ENCODE results near the gene ERC1.

DNA sequence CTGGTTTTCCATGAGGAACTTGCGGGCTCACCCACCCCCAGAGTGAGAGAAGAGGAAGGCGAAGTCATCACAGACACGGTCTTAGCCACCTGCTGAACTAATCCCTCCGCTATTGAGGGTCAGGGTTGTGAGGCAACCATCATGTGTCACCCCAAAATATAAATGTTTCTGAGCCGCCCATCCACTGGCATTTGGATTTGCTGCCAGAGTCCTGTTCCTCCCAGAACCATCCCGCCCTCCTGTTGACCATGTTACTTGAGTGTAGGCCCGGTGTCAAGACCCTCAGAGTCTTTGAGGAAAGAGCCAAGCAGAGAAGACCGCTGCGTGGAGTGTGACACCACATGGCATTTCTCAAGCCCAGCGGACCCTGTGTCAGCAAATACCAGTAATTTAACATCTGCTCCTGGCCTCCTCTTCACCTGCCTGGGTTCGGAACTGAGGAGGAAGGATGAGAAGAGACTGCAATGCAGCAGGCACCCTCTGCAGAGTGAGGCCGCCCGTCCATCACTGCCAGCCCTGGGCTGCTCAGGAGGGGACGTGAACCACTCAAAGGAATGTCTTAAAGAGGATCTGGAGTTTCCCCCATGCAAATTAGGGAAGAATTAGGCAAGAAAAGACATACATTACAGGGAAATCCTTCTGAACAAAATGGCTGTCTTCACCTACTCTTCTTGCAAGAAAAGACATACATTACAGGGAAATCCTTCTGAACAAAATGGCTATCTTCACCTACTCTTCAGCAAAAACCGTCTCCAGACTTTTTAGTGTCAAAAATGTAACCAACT, 502.9 kb downstream of the ERC1 start:
- TF ChIP-seq, protein P1, sequence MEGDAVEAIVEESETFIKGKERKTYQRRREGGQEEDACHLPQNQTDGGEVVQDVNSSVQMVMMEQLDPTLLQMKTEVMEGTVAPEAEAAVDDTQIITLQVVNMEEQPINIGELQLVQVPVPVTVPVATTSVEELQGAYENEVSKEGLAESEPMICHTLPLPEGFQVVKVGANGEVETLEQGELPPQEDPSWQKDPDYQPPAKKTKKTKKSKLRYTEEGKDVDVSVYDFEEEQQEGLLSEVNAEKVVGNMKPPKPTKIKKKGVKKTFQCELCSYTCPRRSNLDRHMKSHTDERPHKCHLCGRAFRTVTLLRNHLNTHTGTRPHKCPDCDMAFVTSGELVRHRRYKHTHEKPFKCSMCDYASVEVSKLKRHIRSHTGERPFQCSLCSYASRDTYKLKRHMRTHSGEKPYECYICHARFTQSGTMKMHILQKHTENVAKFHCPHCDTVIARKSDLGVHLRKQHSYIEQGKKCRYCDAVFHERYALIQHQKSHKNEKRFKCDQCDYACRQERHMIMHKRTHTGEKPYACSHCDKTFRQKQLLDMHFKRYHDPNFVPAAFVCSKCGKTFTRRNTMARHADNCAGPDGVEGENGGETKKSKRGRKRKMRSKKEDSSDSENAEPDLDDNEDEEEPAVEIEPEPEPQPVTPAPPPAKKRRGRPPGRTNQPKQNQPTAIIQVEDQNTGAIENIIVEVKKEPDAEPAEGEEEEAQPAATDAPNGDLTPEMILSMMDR (IDR thresholded peaks at IDR 0.05), result no peak
- no peak for TF ChIP-seq POLR2A (IDR thresholded peaks at IDR 0.05)
- TF ChIP-seq POLR2AphosphoS5 (IDR thresholded peaks at IDR 0.05), result no peak
- TF ChIP-seq EP300 (IDR thresholded peaks at IDR 0.05; ENCODE audit: low read depth), result no peak
